IgD-negative memory B cell (primary cell): ENCODE data around the gene MYOCD. TPM values are rescaled to one million over a fixed set of nuclear protein-coding genes. Genes with fewer than 3 reads are reported as not detected.

Source experiments
- H3K27ac Mint-ChIP-seq, 3 donors: one replicate each; pipeline ENCODE4 v1.8.0; 2020 to 2022; ENCODE audit warnings: mild to moderate bottlenecking in 3 of 3, mixed read lengths in 3 of 3, moderate library complexity in 1 of 3
- H3K27me3 Mint-ChIP-seq: one replicate; pipeline ENCODE4 v1.8.0; 2021; ENCODE audit warnings: mixed read lengths
- H3K36me3 Mint-ChIP-seq: one replicate; pipeline ENCODE4 v1.8.0; 2020; ENCODE audit warnings: mild to moderate bottlenecking, mixed read lengths
- H3K4me1 Mint-ChIP-seq, 3 donors: one replicate each; pipeline ENCODE4 v1.8.0; 2020 to 2022; ENCODE audit warnings: mixed read lengths in 3 of 3, mild to moderate bottlenecking in 1 of 3
- H3K4me3 Mint-ChIP-seq, 4 donors: one replicate each; pipeline ENCODE4 v1.8.0; 2020 to 2022; ENCODE audit warnings: mild to moderate bottlenecking in 4 of 4, mixed read lengths in 4 of 4, moderate library complexity in 3 of 4
- H3K9me3 Mint-ChIP-seq, 3 donors: one replicate each; pipeline ENCODE4 v1.8.0; 2020 to 2021; ENCODE audit warnings: mixed read lengths in 3 of 3, mild to moderate bottlenecking in 1 of 3
- polyA plus RNA-seq: library from polyadenylated mRNA; unstranded; fragments of 300-500 nt; fragmentation: Illumina TruSeq; gene quantifications from one replicate; pipeline ENCODE4 v1.2.3, GENCODE V29; 2021

Gene MYOCD
- polyA plus RNA-seq, 1 donor from 2014 or later: not detected

DNA sequence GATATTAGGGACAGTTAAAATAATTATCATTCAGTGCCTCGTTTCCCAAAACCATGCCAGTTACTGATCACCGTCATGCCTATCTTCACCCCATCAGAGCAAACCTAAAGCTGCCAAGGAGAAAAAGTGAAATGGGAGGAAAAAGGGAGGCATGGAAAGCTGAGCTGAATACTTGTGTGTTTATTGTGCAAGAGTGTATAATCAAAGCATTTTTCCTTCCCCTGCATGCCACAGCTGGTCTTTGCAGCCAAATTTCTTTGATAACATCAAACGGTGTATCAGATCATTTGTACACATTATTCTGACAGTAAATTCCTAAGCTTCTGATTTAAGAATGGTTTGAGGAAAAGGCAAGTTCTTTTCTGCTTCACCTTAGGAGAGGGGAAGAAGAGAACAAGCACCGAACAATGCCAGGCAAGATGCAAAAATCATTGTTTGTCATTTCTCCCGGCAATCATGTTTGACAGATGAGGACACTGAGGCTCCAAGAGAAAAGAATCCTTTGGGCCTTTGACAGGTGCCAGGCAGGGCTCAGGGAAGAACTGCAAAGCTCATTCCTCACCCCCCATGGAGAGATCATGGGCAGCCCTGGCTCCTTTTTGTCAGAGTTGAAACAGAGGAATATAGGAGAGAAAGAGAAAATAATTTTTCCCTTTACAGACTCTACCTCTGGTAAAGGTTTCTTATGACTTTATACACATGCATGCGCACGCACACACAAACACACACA is 72.2 kb downstream of the MYOCD start:
- Mint-ChIP-seq H3K4me1 (no peaks in the 10 kb centered on the region), H3K27ac (no peak overlapping the region), H3K27me3 (no peaks in the 10 kb centered on the region), H3K4me3 (no peak overlapping the region), H3K36me3 (no peaks in the 10 kb centered on the region), H3K9me3 (peaks cover 0 to 2% (median 0%) of the 10 kb centered on the region in 3 donors)

DNA sequence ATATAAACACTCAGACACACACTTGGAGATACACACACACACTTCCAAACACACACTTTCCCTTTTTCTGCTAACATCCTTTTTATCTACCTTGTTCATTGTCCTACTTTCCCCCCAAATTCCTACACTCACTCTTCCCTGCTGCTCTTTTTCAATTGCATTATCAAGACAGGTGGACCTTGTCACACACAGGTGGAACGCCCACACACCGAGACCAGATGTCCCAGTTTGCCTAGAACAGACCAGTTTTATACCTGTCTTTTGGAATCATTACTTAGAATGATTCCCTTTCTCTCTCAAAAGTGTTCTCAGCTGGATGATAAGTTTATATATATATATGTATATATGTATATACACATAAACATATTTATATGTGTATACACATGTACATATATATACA is 72.9 kb downstream of the MYOCD start:
- no peaks in the 10 kb centered on the region for H3K36me3 Mint-ChIP-seq
- peaks cover 0 to 2% (median 0%) of the 10 kb centered on the region in 3 donors for H3K9me3 Mint-ChIP-seq
- no peak overlapping the region for H3K4me3 Mint-ChIP-seq
- H3K27me3 Mint-ChIP-seq: no peaks in the 10 kb centered on the region
- no peak overlapping the region for H3K27ac Mint-ChIP-seq
- H3K4me1 Mint-ChIP-seq: no peaks in the 10 kb centered on the region

DNA sequence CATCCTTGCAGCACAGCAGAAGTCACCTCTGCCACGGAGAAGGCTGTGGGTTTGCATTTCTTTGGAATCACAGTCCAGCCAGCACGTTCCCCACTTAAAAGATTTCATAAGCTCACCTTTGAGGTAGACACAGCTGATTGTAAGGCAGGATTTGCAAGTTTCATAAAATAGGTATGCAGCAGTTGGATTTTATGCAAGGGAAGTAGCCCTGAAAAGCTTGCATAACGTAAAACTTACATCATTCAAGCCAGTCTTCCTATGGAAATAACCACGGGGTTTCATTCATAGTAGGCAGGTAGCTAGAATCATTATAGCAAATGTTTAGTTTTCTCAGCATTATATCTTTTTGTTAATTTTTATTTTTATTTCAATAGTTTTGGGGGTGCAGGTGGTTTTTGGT is 73.8 kb downstream of the MYOCD start:
- no peaks in the 10 kb centered on the region for H3K36me3 Mint-ChIP-seq
- no peak overlapping the region for H3K4me3 Mint-ChIP-seq
- H3K9me3 Mint-ChIP-seq: no peaks in the 10 kb centered on the region
- H3K4me1 Mint-ChIP-seq: no peaks in the 10 kb centered on the region
- no peaks in the 10 kb centered on the region for H3K27me3 Mint-ChIP-seq
- H3K27ac Mint-ChIP-seq: no peak overlapping the region

DNA sequence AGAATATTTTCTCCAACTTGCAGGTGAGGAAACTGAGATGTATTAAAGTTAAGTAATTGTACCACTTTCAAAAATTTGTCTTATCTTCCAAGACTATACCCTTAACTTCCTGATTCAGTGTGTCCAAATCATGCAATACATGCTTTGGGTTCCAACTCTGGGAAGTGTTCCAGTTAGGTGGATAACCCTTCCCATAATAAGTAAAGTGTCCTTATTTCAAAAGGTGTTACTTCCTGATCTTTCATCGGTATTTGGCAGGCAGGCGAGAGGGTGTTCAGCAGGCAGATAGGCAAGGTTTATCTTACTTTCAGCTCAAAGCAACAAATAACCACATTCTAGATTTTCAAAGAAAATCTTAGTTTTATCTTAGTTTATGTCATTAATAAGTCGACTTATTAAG is 77.4 kb downstream of the MYOCD start:
- no peaks in the 10 kb centered on the region for H3K36me3 Mint-ChIP-seq
- no peak overlapping the region for H3K27ac Mint-ChIP-seq
- no peaks in the 10 kb centered on the region for H3K4me1 Mint-ChIP-seq
- H3K9me3 Mint-ChIP-seq: peaks cover 0 to 1% (median 0%) of the 10 kb centered on the region in 3 donors
- H3K4me3 Mint-ChIP-seq: no peak overlapping the region
- peaks cover 14% of the 10 kb centered on the region for H3K27me3 Mint-ChIP-seq

DNA sequence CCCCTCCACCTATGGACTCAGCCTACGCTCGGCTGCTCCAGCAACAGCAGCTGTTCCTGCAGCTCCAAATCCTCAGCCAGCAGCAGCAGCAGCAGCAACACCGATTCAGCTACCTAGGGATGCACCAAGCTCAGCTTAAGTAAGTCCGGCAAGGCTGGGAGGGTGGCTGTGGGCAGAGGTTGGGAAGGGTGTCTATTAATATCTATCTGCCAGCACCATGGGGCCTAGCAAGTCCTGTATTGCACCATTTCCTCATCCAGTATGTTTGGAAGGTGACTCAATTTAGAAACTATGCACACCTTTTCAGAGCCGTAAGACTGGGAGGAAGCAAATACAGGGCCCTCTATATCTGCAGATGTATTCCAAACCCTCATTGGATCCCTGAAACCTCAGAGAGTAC is 78.6 kb downstream of the MYOCD start:
- Mint-ChIP-seq H3K36me3 (no peaks in the 10 kb centered on the region), H3K9me3 (peaks cover 0 to 1% (median 0%) of the 10 kb centered on the region in 3 donors), H3K4me1 (no peaks in the 10 kb centered on the region), H3K4me3 (no peak overlapping the region), H3K27me3 (peaks cover 14% of the 10 kb centered on the region), H3K27ac (no peak overlapping the region)

DNA sequence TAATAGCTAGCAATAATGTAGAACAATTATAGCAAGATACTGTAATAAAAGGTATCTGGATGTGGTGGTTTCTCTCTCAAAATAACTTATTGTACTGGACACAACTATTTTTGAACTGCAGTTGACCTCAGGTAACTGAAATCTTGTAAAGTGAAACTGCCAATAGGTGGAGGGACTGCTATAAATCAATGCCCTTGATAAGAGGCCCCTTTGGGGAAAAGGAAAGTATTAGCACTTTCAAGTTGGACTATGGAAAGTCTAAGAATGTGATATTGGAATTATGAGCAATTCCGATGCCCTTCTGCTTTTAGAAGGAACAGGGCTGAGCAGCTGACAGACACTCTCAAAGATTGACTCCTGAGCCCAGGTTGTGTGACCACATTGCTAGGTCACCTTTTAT is 79.1 kb downstream of the MYOCD start:
- peaks cover 14% of the 10 kb centered on the region for H3K27me3 Mint-ChIP-seq
- H3K27ac Mint-ChIP-seq: no peak overlapping the region
- no peaks in the 10 kb centered on the region for H3K4me1 Mint-ChIP-seq
- peaks cover 0 to 1% (median 0%) of the 10 kb centered on the region in 3 donors for H3K9me3 Mint-ChIP-seq
- no peak overlapping the region for H3K4me3 Mint-ChIP-seq
- H3K36me3 Mint-ChIP-seq: no peaks in the 10 kb centered on the region

DNA sequence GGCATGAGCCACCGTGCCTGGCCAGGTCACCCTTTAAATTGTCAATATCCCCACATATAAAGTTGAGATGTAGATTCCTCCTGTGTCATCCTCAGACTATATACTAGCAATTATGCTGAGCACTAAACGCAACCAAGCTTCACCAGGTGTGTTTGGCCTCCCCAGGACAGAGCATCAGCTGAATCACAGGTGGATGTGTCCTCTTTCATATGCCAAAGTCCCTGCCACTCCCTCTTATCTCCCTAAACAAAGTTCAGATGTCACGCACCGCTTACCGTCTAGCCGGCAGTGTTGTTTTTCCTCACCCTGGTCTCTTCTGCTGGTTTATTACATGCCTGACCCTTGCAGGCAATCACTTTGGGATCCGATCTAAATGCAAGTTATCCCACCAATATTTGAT is 79.8 kb downstream of the MYOCD start:
- Mint-ChIP-seq H3K36me3 (no peaks in the 10 kb centered on the region), H3K4me3 (no peak overlapping the region), H3K9me3 (peaks cover 0 to 1% (median 0%) of the 10 kb centered on the region in 3 donors), H3K27me3 (peaks cover 14% of the 10 kb centered on the region), H3K27ac (no peak overlapping the region), H3K4me1 (no peaks in the 10 kb centered on the region)

DNA sequence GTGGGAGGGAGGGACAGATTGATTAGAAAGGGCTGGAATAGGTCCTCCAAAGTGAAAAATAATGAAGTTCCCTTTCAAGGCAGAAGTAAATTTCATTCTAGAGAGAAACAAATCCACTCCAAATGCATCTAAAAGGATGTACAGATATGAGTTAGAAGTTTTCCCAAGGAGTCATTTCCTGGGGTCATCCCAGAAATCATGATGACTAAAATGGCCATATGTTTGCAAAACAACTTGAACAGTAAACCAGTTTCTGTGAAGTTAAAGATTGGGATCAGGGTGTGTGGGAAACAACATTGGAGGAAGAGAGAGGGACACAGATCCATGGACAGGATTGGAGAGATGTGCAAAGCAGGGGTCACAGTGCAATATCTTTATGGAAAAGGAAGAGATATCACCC is 91.1 kb downstream of the MYOCD start:
- H3K27me3 Mint-ChIP-seq: peaks cover 5% of the 10 kb centered on the region
- no peak overlapping the region for H3K27ac Mint-ChIP-seq
- no peaks in the 10 kb centered on the region for H3K36me3 Mint-ChIP-seq
- no peaks in the 10 kb centered on the region for H3K4me1 Mint-ChIP-seq
- no peak overlapping the region for H3K4me3 Mint-ChIP-seq
- peaks cover 0 to 2% (median 2%) of the 10 kb centered on the region in 3 donors for H3K9me3 Mint-ChIP-seq

DNA sequence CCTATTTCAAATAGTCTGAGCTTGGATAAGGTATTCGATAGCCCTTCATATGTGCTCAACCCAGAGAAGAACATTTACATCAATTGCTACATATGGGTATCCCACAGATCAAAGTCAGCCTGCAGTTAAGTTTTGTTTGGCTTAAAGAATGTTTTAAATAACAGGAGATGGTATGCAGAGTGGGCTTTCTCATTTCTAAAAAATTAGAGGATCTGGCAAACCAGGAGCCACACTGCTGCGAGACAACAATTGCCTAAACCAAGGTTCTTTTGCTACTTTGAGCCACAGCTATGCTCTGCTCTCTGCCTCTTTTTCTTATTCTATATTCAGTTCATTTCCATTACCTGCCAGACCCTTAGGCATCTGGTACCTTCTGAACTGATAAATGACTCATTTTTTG is 93.4 kb downstream of the MYOCD start:
- Mint-ChIP-seq H3K27me3 (peaks cover 3% of the 10 kb centered on the region), H3K4me3 (no peak overlapping the region), H3K4me1 (no peaks in the 10 kb centered on the region), H3K36me3 (no peaks in the 10 kb centered on the region), H3K9me3 (peaks cover 0 to 2% (median 2%) of the 10 kb centered on the region in 3 donors), H3K27ac (no peak overlapping the region)

DNA sequence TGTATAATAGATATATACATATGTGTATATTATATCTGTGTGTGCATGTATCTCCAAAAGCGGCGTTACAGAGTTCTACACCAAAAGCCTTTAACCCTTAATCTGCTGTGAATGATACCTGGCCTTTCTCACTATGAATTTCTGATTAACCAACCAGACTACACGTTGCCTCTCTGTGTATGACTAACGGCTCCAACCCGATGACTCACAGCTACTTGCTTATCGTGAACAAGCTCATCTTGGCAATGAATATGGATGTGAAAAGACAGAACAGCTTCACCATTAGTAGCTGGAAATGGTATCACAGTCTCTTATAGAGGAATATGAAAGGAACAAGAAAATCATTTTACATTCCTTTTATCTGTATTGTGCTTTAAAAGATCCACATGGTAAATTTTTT is 99.9 kb downstream of the MYOCD start:
- Mint-ChIP-seq H3K36me3 (no peaks in the 10 kb centered on the region), H3K4me3 (no peak overlapping the region), H3K9me3 (peaks cover 0 to 4% (median 2%) of the 10 kb centered on the region in 3 donors), H3K27ac (no peak overlapping the region), H3K27me3 (peaks cover 1% of the 10 kb centered on the region), H3K4me1 (no peaks in the 10 kb centered on the region)

DNA sequence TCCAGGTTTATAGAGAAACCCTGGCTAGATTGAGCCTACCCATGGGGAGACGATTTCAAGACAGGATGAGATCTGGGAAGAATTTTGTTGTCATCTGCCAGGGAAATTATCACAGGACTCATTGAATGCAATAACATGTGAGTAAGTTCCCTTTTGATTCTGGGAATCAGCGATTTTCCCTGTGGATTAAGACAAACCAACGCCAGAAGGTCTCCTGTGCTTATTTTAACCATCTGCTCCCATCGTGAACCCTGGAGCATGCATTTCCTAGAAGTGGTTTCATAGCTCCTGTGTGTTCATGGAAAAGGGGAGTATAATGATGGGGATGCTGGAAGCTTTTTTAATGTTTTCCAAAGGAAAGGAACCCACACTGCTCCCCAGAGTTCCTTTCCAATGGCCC is 102.6 kb downstream of the MYOCD start:
- H3K4me1 Mint-ChIP-seq: no peaks in the 10 kb centered on the region
- H3K27ac Mint-ChIP-seq: no peak overlapping the region
- no peaks in the 10 kb centered on the region for H3K36me3 Mint-ChIP-seq
- H3K4me3 Mint-ChIP-seq: no peak overlapping the region
- H3K9me3 Mint-ChIP-seq: peaks cover 0 to 3% (median 0%) of the 10 kb centered on the region in 3 donors
- no peaks in the 10 kb centered on the region for H3K27me3 Mint-ChIP-seq

DNA sequence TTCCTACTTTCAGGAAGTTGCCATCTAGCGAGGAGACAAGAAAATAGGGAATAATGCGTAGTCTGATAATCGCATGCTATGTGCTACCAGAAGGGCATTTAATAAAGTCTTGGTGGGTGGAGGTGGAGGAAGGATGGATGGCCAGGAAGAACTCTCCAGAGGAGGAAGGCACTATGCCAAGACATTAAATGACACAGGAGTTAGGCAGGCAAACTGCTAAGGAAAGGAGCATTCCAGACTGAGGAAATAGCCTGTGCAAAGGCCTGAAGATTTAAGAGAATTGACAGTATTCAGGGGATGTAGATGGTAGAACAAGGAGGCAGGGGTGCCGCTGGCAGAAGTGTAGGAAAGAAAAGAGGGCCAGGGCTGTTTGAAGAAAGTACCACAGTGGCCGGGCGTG is 104.3 kb downstream of the MYOCD start:
- H3K4me1 Mint-ChIP-seq: no peaks in the 10 kb centered on the region
- peaks cover 0 to 3% (median 0%) of the 10 kb centered on the region in 3 donors for H3K9me3 Mint-ChIP-seq
- no peaks in the 10 kb centered on the region for H3K36me3 Mint-ChIP-seq
- no peak overlapping the region for H3K27ac Mint-ChIP-seq
- H3K27me3 Mint-ChIP-seq: no peaks in the 10 kb centered on the region
- H3K4me3 Mint-ChIP-seq: no peak overlapping the region

DNA sequence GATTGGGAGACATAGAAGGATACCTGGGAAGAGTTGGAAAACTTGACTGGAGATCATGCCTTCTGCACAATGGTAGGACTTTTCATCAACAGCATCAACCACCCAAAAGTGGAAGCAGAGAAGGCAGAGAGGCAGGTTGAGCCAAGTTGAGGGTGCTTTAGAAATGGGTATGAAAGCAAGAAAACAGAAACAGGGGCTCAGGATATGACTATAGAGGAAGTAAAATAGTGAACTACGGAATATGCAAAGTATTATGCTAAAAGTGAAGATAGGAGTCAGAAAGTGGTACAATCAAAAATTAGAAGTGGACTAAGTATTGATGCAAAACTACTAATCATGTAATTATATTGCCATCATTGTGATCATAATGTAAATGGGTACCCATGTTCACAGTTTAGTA is 107.5 kb downstream of the MYOCD start:
- Mint-ChIP-seq H3K36me3 (no peaks in the 10 kb centered on the region), H3K4me1 (peaks cover 0 to 2% (median 0%) of the 10 kb centered on the region in 3 donors), H3K9me3 (peaks cover 0 to 3% (median 0%) of the 10 kb centered on the region in 3 donors), H3K27me3 (no peaks in the 10 kb centered on the region), H3K4me3 (no peak overlapping the region), H3K27ac (no peak overlapping the region)

DNA sequence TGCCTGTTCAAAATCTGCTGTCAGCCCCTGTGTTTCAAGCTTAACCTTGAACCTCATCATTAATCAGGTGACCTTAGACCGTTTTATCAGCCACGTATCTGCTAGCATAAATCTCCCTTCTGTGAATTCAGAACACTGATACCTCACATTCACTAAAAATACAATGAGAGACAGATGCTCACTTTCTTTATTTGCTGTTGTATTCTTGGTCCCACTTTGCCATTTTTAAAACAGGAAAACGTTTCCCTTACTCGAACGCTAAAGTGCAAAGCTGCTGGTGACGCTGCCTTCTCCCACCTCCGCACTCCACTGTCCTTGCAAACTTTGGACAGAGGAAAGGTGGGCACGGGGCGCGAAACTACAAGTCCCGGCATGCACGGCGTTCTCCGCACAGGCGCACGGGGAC is 123.4 kb downstream of the MYOCD start:
- H3K4me1 Mint-ChIP-seq: peaks cover 3 to 8% (median 5%) of the 10 kb centered on the region in 3 donors
- H3K9me3 Mint-ChIP-seq: no peaks in the 10 kb centered on the region
- no peak overlapping the region for H3K27ac Mint-ChIP-seq
- peaks cover 28% of the 10 kb centered on the region for H3K27me3 Mint-ChIP-seq
- peak overlapping the region; percentile 69 to 86 (median 78) for H3K4me3 Mint-ChIP-seq
- H3K36me3 Mint-ChIP-seq: no peaks in the 10 kb centered on the region

DNA sequence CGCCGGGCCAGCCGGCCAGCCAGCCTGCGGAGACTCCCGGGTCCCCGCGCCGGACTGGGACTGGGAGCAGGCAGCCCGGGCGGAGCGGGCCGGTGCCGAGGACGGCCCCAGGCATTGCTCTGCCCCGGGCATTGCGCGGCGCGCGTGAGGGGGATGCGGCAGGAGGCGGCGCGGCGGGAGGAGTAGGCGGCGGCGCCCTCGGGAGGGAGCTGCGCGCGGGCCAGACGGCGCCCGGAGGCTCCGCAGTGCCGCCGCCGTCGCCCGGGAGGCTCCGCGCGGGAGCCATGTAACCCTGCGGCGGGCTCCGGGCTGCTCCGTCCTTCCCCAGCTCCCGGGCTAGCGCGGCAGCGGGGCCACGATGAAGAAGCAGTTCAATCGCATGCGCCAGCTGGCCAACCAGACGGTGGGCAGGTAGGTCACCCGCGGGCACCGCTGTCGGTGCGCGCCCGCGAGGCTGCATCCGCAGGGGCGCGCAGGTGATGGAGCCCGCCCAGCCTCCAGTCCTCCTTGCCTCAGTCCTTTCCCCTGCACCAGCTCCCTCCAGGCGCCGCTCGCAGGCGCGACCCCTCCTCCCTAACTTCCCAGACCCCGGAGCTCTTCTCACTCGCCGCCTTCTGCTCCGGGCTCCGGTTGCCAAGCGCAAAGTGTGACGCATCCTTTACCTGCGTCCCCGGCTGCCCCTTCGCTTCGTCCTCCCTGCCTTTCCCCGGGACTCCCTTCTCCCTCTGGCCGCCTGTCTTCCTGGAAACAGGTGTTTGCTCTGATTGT is 124.0 kb downstream of the MYOCD start, which contains the start of gene ARHGAP44:
TSS of gene ARHGAP44 (plus strand) at position 18 of the 768 bp plus-strand sequence. CDS start at position 359, 341 bp downstream.
- peaks cover 28% of the 10 kb centered on the region for H3K27me3 Mint-ChIP-seq
- peak within 1 kb of the TSS in 1 of 3 donors; percentile 92 for H3K27ac Mint-ChIP-seq
- H3K9me3 Mint-ChIP-seq: no peaks in the 10 kb centered on the region
- peaks cover 4 to 8% (median 5%) of the 10 kb centered on the region in 3 donors for H3K4me1 Mint-ChIP-seq
- H3K4me3 Mint-ChIP-seq: peak within 1 kb of the TSS; percentile 82 to 94 (median 88)
- H3K36me3 Mint-ChIP-seq: no peaks in the 10 kb centered on the region
